Loucy (cell line): ENCODE results near the gene FMN1.

ENCODE experiments used
- CTCF ChIP-seq: fragments of 200-600 bp; sonication (generic); conservative IDR thresholded peaks from 2 replicates; pipeline ENCODE4 v1.5.1; 2014; ENCODE audit warnings: mild to moderate bottlenecking, antibody characterized with exemption, low read length
- EZH2phosphoT487 ChIP-seq: fragments of 200-600 bp; IDR thresholded peaks from 2 replicates; pipeline ENCODE4 v1.6.1; 2018; ENCODE audit warnings: antibody characterized with exemption, mild to moderate bottlenecking, moderate library complexity, borderline replicate concordance

- TF ChIP-seq CTCF (no peak), EZH2phosphoT487 (no peak)
Observed at GRCh38 chr15:32819448-32819847, 375.1 kb downstream of the FMN1 start.
